Keratinocyte (primary cell): ENCODE measurements around the gene GPC1. TPM values are rescaled to one million over a fixed set of nuclear protein-coding genes. Genes with fewer than 3 reads are reported as not detected.

Experiments used
- DNase-seq: peaks from one replicate; pipeline ENCODE4 v3.0.0-alpha.2; 2011; ENCODE audit warnings: low read depth, missing footprints, low spot score
- FAIRE-seq: peaks from 2 replicates; lab custom pipeline; 2011; peaks lifted over from hg19 to GRCh38; lab: Jason Lieb, UNC
- H2AFZ ChIP-seq: 2 replicates; pipeline ENCODE4 v1.6.0; 2012; ENCODE audit warnings: low read length, control low read depth, inconsistent platforms; ENCODE audit not compliant: control insufficient read depth
- H3K27ac ChIP-seq: 2 replicates; pipeline ENCODE4 v1.5.1; 2011; ENCODE audit warnings: low read length; ENCODE audit not compliant: control insufficient read depth, insufficient read depth
- H3K27me3 ChIP-seq: 3 replicates; pipeline ENCODE4 v1.6.0; 2011; ENCODE audit warnings: low read length; ENCODE audit not compliant: control insufficient read depth, insufficient read depth; ENCODE audit errors: extremely low read depth
- H3K36me3 ChIP-seq, 2 experiments: 2 replicates in 1 of 2; 3 replicates in 1 of 2; pipeline ENCODE4 v1.5.1; 2011; ENCODE audit warnings: low read length in 2 of 2, mild to moderate bottlenecking in 1 of 2; ENCODE audit not compliant: control insufficient read depth in 2 of 2, insufficient read depth in 2 of 2; ENCODE audit errors: extremely low read depth in 1 of 2
- H3K4me1 ChIP-seq: 3 replicates; pipeline ENCODE4 v1.5.1; 2011; ENCODE audit warnings: low read length; ENCODE audit not compliant: control insufficient read depth, insufficient read depth; ENCODE audit errors: extremely low read depth
- H3K4me2 ChIP-seq: 3 replicates; pipeline ENCODE4 v1.6.0; 2011; ENCODE audit warnings: low read depth, low read length; ENCODE audit not compliant: control insufficient read depth, insufficient read depth; ENCODE audit errors: extremely low read depth
- H3K4me3 ChIP-seq, 3 experiments: fragments of 200-600 bp in 1 of 3; sonication (generic) in 1 of 3; 2 replicates in 2 of 3; 3 replicates in 1 of 3; pipeline ENCODE4 v1.5.1; 2011 to 2016; ENCODE audit warnings: low read length in 3 of 3, mild to moderate bottlenecking in 3 of 3, control low read depth in 2 of 3, inconsistent platforms in 1 of 3, low read depth in 1 of 3, mixed read lengths in 1 of 3, mixed run types in 1 of 3, moderate library complexity in 1 of 3; ENCODE audit not compliant: control insufficient read depth in 2 of 3, insufficient read depth in 2 of 3; ENCODE audit errors: extremely low read depth in 1 of 3
- H3K79me2 ChIP-seq: 2 replicates; pipeline ENCODE4 v1.6.0; 2012; ENCODE audit warnings: low read length; ENCODE audit not compliant: control insufficient read depth, insufficient read depth
- H3K9ac ChIP-seq: 3 replicates; pipeline ENCODE4 v1.6.0; 2011; ENCODE audit warnings: low read length; ENCODE audit not compliant: control insufficient read depth, insufficient read depth; ENCODE audit errors: extremely low read depth
- H3K9me1 ChIP-seq: 3 replicates; pipeline ENCODE4 v1.6.0; 2011; ENCODE audit warnings: low read length; ENCODE audit not compliant: control insufficient read depth, insufficient read depth; ENCODE audit errors: extremely low read depth
- H3K9me3 ChIP-seq: 2 replicates; pipeline ENCODE4 v1.5.1; 2012; ENCODE audit warnings: low read depth, low read length; ENCODE audit not compliant: control insufficient read depth
- H4K20me1 ChIP-seq: 3 replicates; pipeline ENCODE4 v1.6.0; 2011; ENCODE audit warnings: low read length; ENCODE audit not compliant: control insufficient read depth, insufficient read depth; ENCODE audit errors: extremely low read depth
- EZH2 ChIP-seq: IDR thresholded peaks from one replicate; pipeline ENCODE4 v1.6.1; 2012; ENCODE audit warnings: inconsistent platforms, mild to moderate bottlenecking, low read length, moderate library complexity
- dilution Hi-C: fragments of 300-500 bp; cut with MboI; formaldehyde crosslinking; loops from one replicate; pipeline ENCODE4 v1.7.0; 2020; ENCODE audit warnings: low sequenced_read_pairs; ENCODE audit not compliant: extremely low pct_ligation_motif_present
- polyA plus RNA-seq, 5 experiments: library from polyadenylated mRNA; depleted of rRNA in 3 of 5; stranded (reverse) in 3 of 5; stranded (forward) in 1 of 5; unstranded in 1 of 5; fragments of >200 nt; gene quantifications; 1 replicate in 1 of 5; 2 replicates in 3 of 5; 3 replicates in 1 of 5; pipeline versions ENCODE4 v1.2.1 to v1.2.3, GENCODE V29; 2011 to 2012; ENCODE audit warnings: missing spikeins in 2 of 5, low read depth in 1 of 5, low replicate concordance in 1 of 5
- TF ChIP-seq, protein P1 (sequence below), 3 experiments: IDR thresholded peaks in 1 of 3; conservative IDR thresholded peaks in 1 of 3; optimal IDR thresholded peaks in 1 of 3; 2 replicates in 2 of 3; 3 replicates in 1 of 3; pipeline versions ENCODE3 to v1.5.1; 2011; ENCODE audit warnings: low read length in 3 of 3, mild to moderate bottlenecking in 3 of 3, moderate library complexity in 2 of 3, control low read depth in 1 of 3, inconsistent platforms in 1 of 3; ENCODE audit not compliant: insufficient read depth in 2 of 3; ENCODE audit errors: extremely low read depth in 1 of 3

Gene GPC1
- polyA plus RNA-seq, 1 donor (not counting 4 experiments of a cell fraction or from before 2014, with no cell fraction given) = 46.6 TPM

- no peak overlapping the region for H3K9ac ChIP-seq
- H3K27me3 ChIP-seq = peaks cover 8% of the 10 kb centered on the region
- no peak overlapping the region for H2AFZ ChIP-seq
- no peaks in the 10 kb centered on the region for H4K20me1 ChIP-seq
- DNase-seq (no peak), FAIRE-seq (no peak)
- no peak overlapping the region for H3K27ac ChIP-seq
- dilution Hi-C loops = no loop called here
- H3K4me1 ChIP-seq = peaks cover 4% of the 10 kb centered on the region
- TF ChIP-seq EZH2 = no peak
- H3K4me3 ChIP-seq = no peak overlapping the region
- no peak overlapping the region for H3K4me2 ChIP-seq
- no peaks in the 10 kb centered on the region for H3K36me3 ChIP-seq
- no peaks in the 10 kb centered on the region for H3K79me2 ChIP-seq
- H3K9me3 ChIP-seq = no peaks in the 10 kb centered on the region
- no peaks in the 10 kb centered on the region for H3K9me1 ChIP-seq
Observed at GRCh38 chr2:240395448-240395847, 40.0 kb upstream of the GPC1 start.

DNA sequence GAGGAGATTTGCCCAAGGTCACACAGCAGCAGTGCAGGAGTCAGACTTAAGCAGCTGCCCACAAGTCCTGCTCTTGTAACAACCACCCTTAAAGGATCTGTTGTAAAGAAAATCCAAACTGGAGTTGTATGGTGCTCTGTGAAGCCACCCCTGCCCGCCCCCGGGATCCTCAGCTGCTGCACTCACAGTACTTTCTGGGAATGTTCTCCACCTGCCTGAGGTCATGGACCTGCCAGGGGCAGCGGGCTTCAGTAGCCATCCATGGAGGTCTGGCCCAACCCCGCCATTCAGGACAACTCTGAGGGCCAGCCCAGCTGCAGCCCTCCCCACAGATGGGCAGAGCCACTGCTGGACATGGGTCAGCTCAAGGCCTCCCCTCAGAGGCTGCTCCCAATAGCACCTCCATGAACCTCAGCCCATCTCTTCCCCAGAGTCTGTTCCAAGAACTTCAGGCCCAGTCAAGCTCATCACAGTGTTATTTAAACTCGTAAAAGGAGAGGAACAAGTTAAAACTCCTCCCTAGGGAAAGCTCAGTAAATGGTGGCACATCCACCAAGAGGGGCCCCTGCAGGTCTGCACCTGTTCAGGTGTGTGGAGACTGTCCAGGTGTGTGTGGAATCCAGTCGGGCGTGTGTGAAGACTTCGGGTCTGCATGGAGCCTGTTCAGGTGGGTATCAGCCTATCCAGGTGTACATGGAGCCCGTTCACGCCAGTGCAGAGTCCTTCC is 39.4 kb upstream of the GPC1 start:
- Histone ChIP-seq H3K79me2 (no peaks in the 10 kb centered on the region), H3K9me3 (no peaks in the 10 kb centered on the region), H3K9me1 (no peaks in the 10 kb centered on the region), H2AFZ (no peak overlapping the region), H3K27me3 (peaks cover 10% of the 10 kb centered on the region), H3K4me2 (no peak overlapping the region), H4K20me1 (no peaks in the 10 kb centered on the region), H3K9ac (no peak overlapping the region), H3K36me3 (no peaks in the 10 kb centered on the region), H3K27ac (no peak overlapping the region), H3K4me3 (no peak overlapping the region), H3K4me1 (peaks cover 8% of the 10 kb centered on the region)
- FAIRE-seq (no peak), DNase-seq (no peak)
- dilution Hi-C loops = no loop called here
- no peak for TF ChIP-seq EZH2
- TF ChIP-seq, protein P1, sequence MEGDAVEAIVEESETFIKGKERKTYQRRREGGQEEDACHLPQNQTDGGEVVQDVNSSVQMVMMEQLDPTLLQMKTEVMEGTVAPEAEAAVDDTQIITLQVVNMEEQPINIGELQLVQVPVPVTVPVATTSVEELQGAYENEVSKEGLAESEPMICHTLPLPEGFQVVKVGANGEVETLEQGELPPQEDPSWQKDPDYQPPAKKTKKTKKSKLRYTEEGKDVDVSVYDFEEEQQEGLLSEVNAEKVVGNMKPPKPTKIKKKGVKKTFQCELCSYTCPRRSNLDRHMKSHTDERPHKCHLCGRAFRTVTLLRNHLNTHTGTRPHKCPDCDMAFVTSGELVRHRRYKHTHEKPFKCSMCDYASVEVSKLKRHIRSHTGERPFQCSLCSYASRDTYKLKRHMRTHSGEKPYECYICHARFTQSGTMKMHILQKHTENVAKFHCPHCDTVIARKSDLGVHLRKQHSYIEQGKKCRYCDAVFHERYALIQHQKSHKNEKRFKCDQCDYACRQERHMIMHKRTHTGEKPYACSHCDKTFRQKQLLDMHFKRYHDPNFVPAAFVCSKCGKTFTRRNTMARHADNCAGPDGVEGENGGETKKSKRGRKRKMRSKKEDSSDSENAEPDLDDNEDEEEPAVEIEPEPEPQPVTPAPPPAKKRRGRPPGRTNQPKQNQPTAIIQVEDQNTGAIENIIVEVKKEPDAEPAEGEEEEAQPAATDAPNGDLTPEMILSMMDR (optimal IDR thresholded peaks at IDR 0.05 in 1 of 3, IDR thresholded peaks at IDR 0.05 in 1 of 3, conservative IDR thresholded peaks at IDR 0.05 in 1 of 3; ENCODE audit: extremely low read depth in 1 of 3, insufficient read depth in 2 of 3, low read length in 3 of 3) = no peak
